MM.1S (cell line): ENCODE measurements around the gene MYH7.

ENCODE experiments used
- DNase-seq: peaks from one replicate; pipeline ENCODE4 v3.0.0-alpha.2; 2015
- H2AFZ ChIP-seq: fragments of 300-600 bp; sonication (generic); 2 replicates; pipeline ENCODE4 v1.6.0; 2016; ENCODE audit warnings: antibody characterized with exemption, low read length
- H3F3A ChIP-seq: fragments of 300-600 bp; sonication (generic); 2 replicates; pipeline ENCODE4 v1.6.1; 2016; ENCODE audit warnings: mild to moderate bottlenecking, antibody characterized with exemption, low read length, moderate library complexity, mixed read lengths; ENCODE audit not compliant: insufficient read depth
- H3K27ac ChIP-seq: fragments of 300-600 bp; sonication (generic); 2 replicates; pipeline ENCODE4 v1.5.1; 2016; ENCODE audit warnings: mild to moderate bottlenecking, low read length
- H3K27me3 ChIP-seq: fragments of 300-600 bp; sonication (generic); replicated peaks from 2 replicates; pipeline ENCODE4 v1.6.0; 2016; ENCODE audit warnings: low read length; ENCODE audit not compliant: insufficient read depth
- H3K36me3 ChIP-seq: fragments of 300-600 bp; sonication (generic); replicated peaks from 2 replicates; pipeline ENCODE4 v1.6.1; 2016; ENCODE audit warnings: mild to moderate bottlenecking, low read length, mixed read lengths; ENCODE audit not compliant: insufficient read depth
- H3K4me1 ChIP-seq: fragments of 300-600 bp; sonication (generic); 2 replicates; pipeline ENCODE4 v1.6.1; 2016; ENCODE audit warnings: low read length, mixed read lengths
- H3K4me2 ChIP-seq: fragments of 300-600 bp; sonication (generic); 2 replicates; pipeline ENCODE4 v1.6.0; 2016; ENCODE audit warnings: low read depth, low read length
- H3K4me3 ChIP-seq: fragments of 300-600 bp; sonication (generic); 2 replicates; pipeline ENCODE4 v1.5.1; 2016; ENCODE audit warnings: low read length, mixed read lengths
- H3K79me2 ChIP-seq: fragments of 300-600 bp; sonication (generic); 2 replicates; pipeline ENCODE4 v1.6.1; 2016; ENCODE audit warnings: mixed run types, low read length, mixed read lengths
- H3K9ac ChIP-seq: fragments of 300-600 bp; sonication (generic); 2 replicates; pipeline ENCODE4 v1.6.1; 2016; ENCODE audit warnings: low read length, mixed read lengths
- H3K9me2 ChIP-seq: fragments of 300-600 bp; sonication (generic); replicated peaks from 2 replicates; pipeline ENCODE4 v1.6.1; 2016; ENCODE audit warnings: mild to moderate bottlenecking, low read length, mixed read lengths; ENCODE audit not compliant: insufficient read depth
- H3K9me3 ChIP-seq: fragments of 300-600 bp; sonication (generic); replicated peaks from 2 replicates; pipeline ENCODE4 v1.6.1; 2016; ENCODE audit warnings: mild to moderate bottlenecking, low read length, mixed read lengths; ENCODE audit not compliant: insufficient read depth
- H4K20me1 ChIP-seq: fragments of 300-600 bp; sonication (generic); 2 replicates; pipeline ENCODE4 v1.6.1; 2016; ENCODE audit warnings: mild to moderate bottlenecking, low read length, moderate library complexity, mixed read lengths; ENCODE audit not compliant: insufficient read depth
- EZH2 ChIP-seq: fragments of 300-600 bp; sonication (generic); optimal IDR thresholded peaks from 2 replicates; pipeline ENCODE3; 2017; ENCODE audit warnings: low read depth, mild to moderate bottlenecking, antibody characterized with exemption, low read length, mixed read lengths
- EZH2phosphoT487 ChIP-seq: fragments of 300-600 bp; sonication (generic); IDR thresholded peaks from 2 replicates; pipeline ENCODE4 v1.6.1; 2018; ENCODE audit warnings: antibody characterized with exemption, low read length
- TF ChIP-seq, protein P1 (sequence below): fragments of 300-600 bp; sonication (generic); IDR thresholded peaks from 2 replicates; pipeline ENCODE4 v1.5.1; 2016; ENCODE audit warnings: antibody characterized with exemption, low read length, mixed read lengths

Gene MYH7

DNA sequence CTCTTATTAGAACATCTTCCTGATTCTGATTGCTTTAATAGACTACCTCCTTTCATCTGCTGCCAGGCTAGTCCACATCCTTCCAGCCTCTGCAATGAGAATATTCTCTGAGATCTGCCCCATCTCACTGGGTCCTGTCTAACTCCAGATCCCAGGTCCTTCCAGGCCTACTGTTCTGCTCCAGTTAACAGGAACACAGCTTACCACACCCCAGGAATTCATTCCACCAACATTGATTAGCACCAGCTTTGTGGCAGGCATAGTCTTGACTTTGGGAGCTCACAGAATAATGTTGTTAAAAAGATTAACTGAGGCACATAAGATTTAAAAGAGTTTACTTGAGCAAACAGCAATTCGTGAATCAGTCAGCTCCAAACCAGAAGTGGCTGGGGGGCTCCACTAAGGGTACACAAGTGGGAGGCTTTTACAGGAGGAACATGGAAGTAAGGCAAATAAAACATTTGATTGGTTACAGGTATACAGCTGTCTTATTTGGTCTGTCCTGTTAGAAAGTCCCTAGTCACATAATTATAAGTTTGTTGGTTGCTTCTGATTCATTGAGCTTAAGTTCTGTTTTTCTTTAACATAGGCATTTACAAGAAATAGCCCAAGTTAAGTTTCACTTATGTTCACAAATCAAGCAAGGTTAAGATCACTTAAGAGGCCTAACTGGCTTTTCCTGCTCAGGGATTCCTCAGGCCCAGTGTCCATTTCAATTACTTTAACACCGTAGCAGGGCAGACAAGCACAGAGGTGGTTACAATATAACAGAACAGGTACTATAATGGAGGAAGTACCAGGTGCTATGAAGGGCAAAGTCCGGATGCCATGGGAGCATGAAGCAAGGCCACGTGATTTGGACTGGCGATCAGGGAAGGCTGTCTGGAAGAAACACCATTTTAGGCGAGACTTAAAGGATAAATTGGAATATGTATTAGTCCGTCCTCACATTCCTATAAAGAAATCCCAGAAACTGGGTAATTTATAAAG is 12.2 kb upstream of the MYH7 start:
- Histone ChIP-seq H4K20me1 (no peaks in the 10 kb centered on the region), H3F3A (no peaks in the 10 kb centered on the region), H3K9ac (no peak overlapping the region), H3K79me2 (no peaks in the 10 kb centered on the region), H3K4me1 (no peaks in the 10 kb centered on the region), H3K4me2 (no peak overlapping the region), H3K36me3 (no peaks in the 10 kb centered on the region), H3K4me3 (no peak overlapping the region), H3K27ac (no peak overlapping the region), H2AFZ (no peak overlapping the region), H3K9me2 (no peaks in the 10 kb centered on the region), H3K27me3 (no peaks in the 10 kb centered on the region), H3K9me3 (no peaks in the 10 kb centered on the region)
- DNase-seq, result no peak
- TF ChIP-seq EZH2 (no peak), EZH2phosphoT487 (no peak)
- TF ChIP-seq, protein P1, sequence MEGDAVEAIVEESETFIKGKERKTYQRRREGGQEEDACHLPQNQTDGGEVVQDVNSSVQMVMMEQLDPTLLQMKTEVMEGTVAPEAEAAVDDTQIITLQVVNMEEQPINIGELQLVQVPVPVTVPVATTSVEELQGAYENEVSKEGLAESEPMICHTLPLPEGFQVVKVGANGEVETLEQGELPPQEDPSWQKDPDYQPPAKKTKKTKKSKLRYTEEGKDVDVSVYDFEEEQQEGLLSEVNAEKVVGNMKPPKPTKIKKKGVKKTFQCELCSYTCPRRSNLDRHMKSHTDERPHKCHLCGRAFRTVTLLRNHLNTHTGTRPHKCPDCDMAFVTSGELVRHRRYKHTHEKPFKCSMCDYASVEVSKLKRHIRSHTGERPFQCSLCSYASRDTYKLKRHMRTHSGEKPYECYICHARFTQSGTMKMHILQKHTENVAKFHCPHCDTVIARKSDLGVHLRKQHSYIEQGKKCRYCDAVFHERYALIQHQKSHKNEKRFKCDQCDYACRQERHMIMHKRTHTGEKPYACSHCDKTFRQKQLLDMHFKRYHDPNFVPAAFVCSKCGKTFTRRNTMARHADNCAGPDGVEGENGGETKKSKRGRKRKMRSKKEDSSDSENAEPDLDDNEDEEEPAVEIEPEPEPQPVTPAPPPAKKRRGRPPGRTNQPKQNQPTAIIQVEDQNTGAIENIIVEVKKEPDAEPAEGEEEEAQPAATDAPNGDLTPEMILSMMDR, result no peak

DNA sequence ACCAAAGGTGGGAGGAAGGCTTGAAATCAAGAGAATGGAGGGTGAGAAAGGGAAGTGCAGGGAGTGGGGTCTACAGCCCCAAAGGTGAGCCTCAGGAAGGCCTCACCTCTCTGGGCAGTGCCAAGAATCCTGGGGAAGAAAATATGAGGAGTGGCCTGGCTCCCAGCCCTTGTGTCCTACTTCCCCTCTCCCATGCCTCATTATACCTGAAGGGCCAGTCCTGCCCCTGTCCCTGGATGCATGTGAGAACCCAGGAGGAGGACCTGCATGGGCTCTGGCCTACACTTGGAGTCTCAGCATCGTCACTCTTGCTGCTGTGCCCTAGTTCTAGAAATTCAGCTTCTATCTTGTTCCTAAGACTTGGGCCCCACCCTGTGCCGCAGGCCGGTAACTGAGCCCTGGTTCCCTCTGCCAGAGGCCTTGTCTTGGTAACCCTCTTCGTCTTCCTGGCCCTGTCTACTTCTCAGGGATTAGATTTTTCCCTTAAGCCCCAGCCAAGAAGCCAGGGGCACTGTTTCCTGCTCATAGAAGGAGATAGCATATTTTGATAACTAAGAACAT is 10.9 kb upstream of the MYH7 start:
- Histone ChIP-seq H3K79me2 (no peaks in the 10 kb centered on the region), H3F3A (no peaks in the 10 kb centered on the region), H2AFZ (no peak overlapping the region), H4K20me1 (no peaks in the 10 kb centered on the region), H3K9me3 (no peaks in the 10 kb centered on the region), H3K4me2 (no peak overlapping the region), H3K27ac (no peak overlapping the region), H3K9me2 (no peaks in the 10 kb centered on the region), H3K4me1 (no peaks in the 10 kb centered on the region), H3K27me3 (no peaks in the 10 kb centered on the region), H3K4me3 (no peak overlapping the region), H3K9ac (no peak overlapping the region), H3K36me3 (no peaks in the 10 kb centered on the region)
- TF ChIP-seq, protein P1, result no peak
- TF ChIP-seq EZH2phosphoT487, result no peak
- TF ChIP-seq EZH2, result no peak
- DNase-seq, result no peak

DNA sequence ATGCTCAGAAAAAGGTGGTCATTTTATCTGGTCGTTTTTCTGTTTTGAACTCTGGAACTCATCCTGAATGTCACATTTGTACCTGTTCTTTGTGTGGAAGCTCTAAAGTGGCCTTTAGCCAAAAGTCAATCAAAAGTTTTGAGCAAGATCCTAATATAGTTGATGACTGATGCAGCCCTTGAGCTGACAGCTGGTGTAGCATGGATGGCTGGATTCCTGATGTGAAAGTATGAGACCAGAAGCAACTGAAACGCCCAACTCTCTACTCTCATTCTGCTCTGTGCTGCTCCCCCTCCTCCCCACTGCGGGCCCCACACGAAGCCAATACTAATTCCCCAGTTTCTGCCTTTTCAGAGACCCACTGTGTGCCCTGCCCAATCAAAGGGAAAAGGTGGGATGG is 10.3 kb upstream of the MYH7 start:
- Histone ChIP-seq H3K9me2 (no peaks in the 10 kb centered on the region), H4K20me1 (no peaks in the 10 kb centered on the region), H3K4me1 (no peaks in the 10 kb centered on the region), H3F3A (no peaks in the 10 kb centered on the region), H3K79me2 (no peaks in the 10 kb centered on the region), H3K36me3 (no peaks in the 10 kb centered on the region), H3K27ac (no peak overlapping the region), H3K4me2 (no peak overlapping the region), H3K4me3 (no peak overlapping the region), H3K27me3 (no peaks in the 10 kb centered on the region), H3K9me3 (no peaks in the 10 kb centered on the region), H2AFZ (no peak overlapping the region), H3K9ac (no peak overlapping the region)
- TF ChIP-seq, protein P1, result no peak
- TF ChIP-seq EZH2phosphoT487, result no peak
- no peak for TF ChIP-seq EZH2
- no peak for DNase-seq
